ENCODE measurements around the gene NFYC.

NFYC gene

GRCh38 chr1:40743860-40744259 is 52.4 kb downstream of the NFYC start:
- Histone ChIP-seq H3K9me3 (ENCODE audit: insufficient read depth, low read depth, low read length) (no peaks in the 10 kb centered on the region), H4K20me1 (ENCODE audit: insufficient read depth, low read length, poor library complexity, severe bottlenecking) (peaks cover 4% of the 10 kb centered on the region), H3K4me2 (ENCODE audit: low read depth, low read length, poor library complexity, severe bottlenecking) (no peak overlapping the region), H3K36me3 (ENCODE audit: insufficient read depth, low read length) (peaks cover 94% of the 10 kb centered on the region), H3K4me1 (ENCODE audit: insufficient read depth, low read length, poor library complexity, severe bottlenecking) (no peaks in the 10 kb centered on the region), H3K27me3 (ENCODE audit: insufficient read depth, low read length, poor library complexity, severe bottlenecking) (no peaks in the 10 kb centered on the region), H3F3A (ENCODE audit: low read depth) (no peaks in the 10 kb centered on the region), H3K4me3 (ENCODE audit: low read length, poor library complexity, severe bottlenecking) (no peak overlapping the region), H3K79me2 (ENCODE audit: insufficient read depth, low read length) (peaks cover 66% of the 10 kb centered on the region), H3K9ac (ENCODE audit: low read depth, low read length, poor library complexity, severe bottlenecking) (no peak overlapping the region), H2AFZ (ENCODE audit: low read length) (no peak overlapping the region), H3K9me2 (replicated peaks; ENCODE audit: low read depth, low read length) (no peaks in the 10 kb centered on the region)
- no peak for TF ChIP-seq CTCF (conservative IDR thresholded peaks at IDR 0.05; ENCODE audit: low read length)
- TF ChIP-seq EZH2phosphoT487 (IDR thresholded peaks at IDR 0.05; ENCODE audit: borderline replicate concordance), result no peak

- Histone ChIP-seq H3K9me2 (replicated peaks; ENCODE audit: low read depth, low read length) (no peaks in the 10 kb centered on the region), H3K4me2 (ENCODE audit: low read depth, low read length, poor library complexity, severe bottlenecking) (no peak overlapping the region), H2AFZ (ENCODE audit: low read length) (no peak overlapping the region), H3K36me3 (ENCODE audit: insufficient read depth, low read length) (peaks cover 94% of the 10 kb centered on the region), H4K20me1 (ENCODE audit: insufficient read depth, low read length, poor library complexity, severe bottlenecking) (peaks cover 4% of the 10 kb centered on the region), H3K4me1 (ENCODE audit: insufficient read depth, low read length, poor library complexity, severe bottlenecking) (no peaks in the 10 kb centered on the region), H3K9me3 (ENCODE audit: insufficient read depth, low read depth, low read length) (no peaks in the 10 kb centered on the region), H3K4me3 (ENCODE audit: low read length, poor library complexity, severe bottlenecking) (no peak overlapping the region), H3K9ac (ENCODE audit: low read depth, low read length, poor library complexity, severe bottlenecking) (no peak overlapping the region), H3K79me2 (ENCODE audit: insufficient read depth, low read length) (peaks cover 66% of the 10 kb centered on the region), H3K27me3 (ENCODE audit: insufficient read depth, low read length, poor library complexity, severe bottlenecking) (no peaks in the 10 kb centered on the region), H3F3A (ENCODE audit: low read depth) (no peaks in the 10 kb centered on the region)
- no peak for TF ChIP-seq EZH2phosphoT487 (IDR thresholded peaks at IDR 0.05; ENCODE audit: borderline replicate concordance)
- no peak for TF ChIP-seq CTCF (conservative IDR thresholded peaks at IDR 0.05; ENCODE audit: low read length)
Measured at GRCh38 chr1:40745176-40745575, 53.7 kb downstream of the NFYC start.

- H3K9ac ChIP-seq (ENCODE audit: low read depth, low read length, poor library complexity, severe bottlenecking), result no peak overlapping the region
Measured at GRCh38 chr1:40746344-40747090, 55.0 kb downstream of the NFYC start.

More at GRCh38 chr1:40746344-40747090, 55.0 kb downstream of the NFYC start:
- Histone ChIP-seq H3K9me3 (ENCODE audit: insufficient read depth, low read depth, low read length) (no peaks in the 10 kb centered on the region), H3K79me2 (ENCODE audit: insufficient read depth, low read length) (peaks cover 56% of the 10 kb centered on the region), H3K27me3 (ENCODE audit: insufficient read depth, low read length, poor library complexity, severe bottlenecking) (no peaks in the 10 kb centered on the region), H3K36me3 (ENCODE audit: insufficient read depth, low read length) (peaks cover 94% of the 10 kb centered on the region), H3K4me2 (ENCODE audit: low read depth, low read length, poor library complexity, severe bottlenecking) (no peak overlapping the region), H3K4me1 (ENCODE audit: insufficient read depth, low read length, poor library complexity, severe bottlenecking) (no peaks in the 10 kb centered on the region), H3K4me3 (ENCODE audit: low read length, poor library complexity, severe bottlenecking) (no peak overlapping the region), H4K20me1 (ENCODE audit: insufficient read depth, low read length, poor library complexity, severe bottlenecking) (peaks cover 4% of the 10 kb centered on the region), H3F3A (ENCODE audit: low read depth) (no peaks in the 10 kb centered on the region), H2AFZ (ENCODE audit: low read length) (no peak overlapping the region), H3K9me2 (replicated peaks; ENCODE audit: low read depth, low read length) (no peaks in the 10 kb centered on the region)
- TF ChIP-seq EZH2phosphoT487 (IDR thresholded peaks at IDR 0.05; ENCODE audit: borderline replicate concordance) (no peak), CTCF (conservative IDR thresholded peaks at IDR 0.05; ENCODE audit: low read length) (no peak)
